HEK293 (cell line): ENCODE measurements around the gene PVRIG.
A peak's percentile ranks its signal among the peaks of the same experiment; 100 is the strongest.

Source experiments
- HOXC10 ChIP-seq: sonication (generic); formaldehyde crosslinking; IDR thresholded peaks from 2 replicates; pipeline ENCODE4 v1.8.1; 2023; ENCODE audit warnings: mild to moderate bottlenecking, missing genetic modification reagents
- KLF10 ChIP-seq: fragments of 450-650 bp; IDR thresholded peaks from 2 replicates; pipeline ENCODE4 v1.5.1; 2018; ENCODE audit warnings: missing biosample characterization, mild to moderate bottlenecking, missing genetic modification characterization
- KLF17 ChIP-seq: fragments of 450-650 bp; formaldehyde crosslinking; IDR thresholded peaks from 2 replicates; pipeline ENCODE4 v1.5.1; 2016; ENCODE audit warnings: missing biosample characterization, missing genetic modification characterization
- MEIS1 ChIP-seq: sonication (generic); formaldehyde crosslinking; IDR thresholded peaks from 2 replicates; pipeline ENCODE4 v1.8.1; 2022; ENCODE audit warnings: missing genetic modification reagents, mild to moderate bottlenecking, borderline replicate concordance
- PBX3 ChIP-seq: sonication (generic); formaldehyde crosslinking; IDR thresholded peaks from 2 replicates; pipeline ENCODE4 v1.8.1; 2022; ENCODE audit warnings: mild to moderate bottlenecking, moderate library complexity, missing genetic modification reagents
- SCRT1 ChIP-seq: fragments of 450-650 bp; formaldehyde crosslinking; IDR thresholded peaks from 2 replicates; pipeline ENCODE4 v1.5.1; 2016; ENCODE audit warnings: missing biosample characterization, missing genetic modification characterization, borderline replicate concordance
- SCRT2 ChIP-seq: fragments of 450-650 bp; formaldehyde crosslinking; IDR thresholded peaks from 2 replicates; pipeline ENCODE4 v1.5.1; 2016; ENCODE audit warnings: missing biosample characterization, missing genetic modification characterization
- SP7 ChIP-seq: fragments of 450-650 bp; formaldehyde crosslinking; IDR thresholded peaks from 2 replicates; pipeline ENCODE4 v1.5.1; 2016; ENCODE audit warnings: missing biosample characterization, missing genetic modification characterization
- WT1 ChIP-seq: fragments of 450-650 bp; formaldehyde crosslinking; IDR thresholded peaks from 2 replicates; pipeline ENCODE4 v1.5.1; 2016; ENCODE audit warnings: missing biosample characterization, missing genetic modification characterization
- ZBTB1 ChIP-seq: fragments of 450-650 bp; formaldehyde crosslinking; IDR thresholded peaks from 2 replicates; pipeline ENCODE4 v1.5.1; 2016; ENCODE audit warnings: missing biosample characterization, missing genetic modification characterization
- ZFP37 ChIP-seq: fragments of 450-650 bp; formaldehyde crosslinking; IDR thresholded peaks from 2 replicates; pipeline ENCODE4 v1.5.1; 2016; ENCODE audit warnings: missing biosample characterization, missing genetic modification characterization
- ZNF10 ChIP-seq: fragments of 450-650 bp; formaldehyde crosslinking; IDR thresholded peaks from 2 replicates; pipeline ENCODE4 v1.5.1; 2017; ENCODE audit warnings: missing biosample characterization, missing genetic modification characterization
- ZNF132 ChIP-seq: fragments of 450-650 bp; formaldehyde crosslinking; IDR thresholded peaks from 2 replicates; pipeline ENCODE4 v1.5.1; 2017; ENCODE audit warnings: missing biosample characterization, missing genetic modification characterization, borderline replicate concordance
- ZNF138 ChIP-seq: fragments of 450-650 bp; formaldehyde crosslinking; IDR thresholded peaks from 2 replicates; pipeline ENCODE4 v1.5.1; 2016; ENCODE audit warnings: missing biosample characterization, missing genetic modification characterization, borderline replicate concordance
- ZNF155 ChIP-seq: fragments of 450-650 bp; formaldehyde crosslinking; IDR thresholded peaks from 2 replicates; pipeline ENCODE4 v1.5.1; 2016; ENCODE audit warnings: missing biosample characterization, missing genetic modification characterization
- ZNF19 ChIP-seq: fragments of 450-650 bp; formaldehyde crosslinking; IDR thresholded peaks from 2 replicates; pipeline ENCODE4; 2016; ENCODE audit warnings: missing biosample characterization, missing genetic modification characterization, low read depth
- ZNF223 ChIP-seq: fragments of 450-650 bp; formaldehyde crosslinking; IDR thresholded peaks from 2 replicates; pipeline ENCODE4 v1.5.1; 2016; ENCODE audit warnings: missing biosample characterization, missing genetic modification characterization
- ZNF266 ChIP-seq: fragments of 450-650 bp; formaldehyde crosslinking; IDR thresholded peaks from 2 replicates; pipeline ENCODE4 v1.5.1; 2016; ENCODE audit warnings: missing biosample characterization, missing genetic modification characterization, low read depth
- ZNF302 ChIP-seq: fragments of 450-650 bp; formaldehyde crosslinking; IDR thresholded peaks from 2 replicates; pipeline ENCODE4 v1.5.1; 2016; ENCODE audit warnings: missing biosample characterization, missing genetic modification characterization, low read depth
- ZNF350 ChIP-seq: fragments of 450-650 bp; formaldehyde crosslinking; IDR thresholded peaks from 2 replicates; pipeline ENCODE4 v1.5.0; 2017; ENCODE audit warnings: missing biosample characterization, mild to moderate bottlenecking, missing genetic modification characterization
- ZNF433 ChIP-seq: fragments of 450-650 bp; formaldehyde crosslinking; IDR thresholded peaks from 2 replicates; pipeline ENCODE4 v1.5.1; 2016; ENCODE audit warnings: missing biosample characterization, missing genetic modification characterization, low read depth
- ZNF48 ChIP-seq: fragments of 450-650 bp; formaldehyde crosslinking; IDR thresholded peaks from 2 replicates; pipeline ENCODE4 v1.5.1; 2016; ENCODE audit warnings: missing biosample characterization, missing genetic modification characterization
- ZNF549 ChIP-seq: fragments of 450-650 bp; IDR thresholded peaks from 2 replicates; pipeline ENCODE4 v1.5.1; 2018; ENCODE audit warnings: missing biosample characterization, missing genetic modification characterization, mild to moderate bottlenecking, inconsistent platforms, moderate library complexity
- ZNF623 ChIP-seq: fragments of 450-650 bp; formaldehyde crosslinking; IDR thresholded peaks from 2 replicates; pipeline ENCODE4 v1.5.1; 2016; ENCODE audit warnings: missing biosample characterization, missing genetic modification characterization
- ZNF626 ChIP-seq: fragments of 450-650 bp; sonication (Bioruptor Pico); formaldehyde crosslinking; IDR thresholded peaks from 2 replicates; pipeline ENCODE4 v1.5.1; 2018; ENCODE audit warnings: missing biosample characterization, missing genetic modification characterization, inconsistent platforms
- ZNF837 ChIP-seq: fragments of 450-650 bp; formaldehyde crosslinking; IDR thresholded peaks from 2 replicates; pipeline ENCODE4 v1.5.1; 2016; ENCODE audit warnings: missing biosample characterization, missing genetic modification characterization
- ZNF843 ChIP-seq: fragments of 450-650 bp; formaldehyde crosslinking; IDR thresholded peaks from 2 replicates; pipeline ENCODE4 v1.5.1; 2016; ENCODE audit warnings: missing biosample characterization, missing genetic modification characterization
- ZSCAN30 ChIP-seq: fragments of 450-650 bp; IDR thresholded peaks from 2 replicates; pipeline ENCODE4 v1.5.1; 2018; ENCODE audit warnings: missing biosample characterization, mild to moderate bottlenecking, missing genetic modification characterization, moderate library complexity
- ZXDB ChIP-seq: fragments of 450-650 bp; formaldehyde crosslinking; IDR thresholded peaks from 2 replicates; pipeline ENCODE4 v1.5.1; 2016; ENCODE audit warnings: missing biosample characterization, missing genetic modification characterization
- TF ChIP-seq, protein P1 (sequence below): fragments of 450-650 bp; IDR thresholded peaks from 2 replicates; pipeline ENCODE4 v1.5.1; 2018; ENCODE audit warnings: missing biosample characterization, mild to moderate bottlenecking, missing genetic modification characterization
- TF ChIP-seq, protein P2 (sequence below): fragments of 450-650 bp; formaldehyde crosslinking; IDR thresholded peaks from 2 replicates; pipeline ENCODE4 v1.5.1; 2016; ENCODE audit warnings: missing biosample characterization, missing genetic modification characterization
- TF ChIP-seq, protein P3 (sequence below): fragments of 450-650 bp; formaldehyde crosslinking; conservative IDR thresholded peaks from 2 replicates; pipeline ENCODE4 v1.5.1; 2016; ENCODE audit warnings: low read depth, missing biosample characterization, missing genetic modification characterization

The PVRIG gene

GRCh38 chr7:100247152-100247757 is 27.5 kb downstream of the PVRIG start (continued):
- TF ChIP-seq KLF10 (tag by site-specific recombination) = peak; percentile 94
- TF ChIP-seq ZNF549 (tag by site-specific recombination) = no peak
- TF ChIP-seq SCRT2 = peak; percentile 89
- TF ChIP-seq, protein P1, sequence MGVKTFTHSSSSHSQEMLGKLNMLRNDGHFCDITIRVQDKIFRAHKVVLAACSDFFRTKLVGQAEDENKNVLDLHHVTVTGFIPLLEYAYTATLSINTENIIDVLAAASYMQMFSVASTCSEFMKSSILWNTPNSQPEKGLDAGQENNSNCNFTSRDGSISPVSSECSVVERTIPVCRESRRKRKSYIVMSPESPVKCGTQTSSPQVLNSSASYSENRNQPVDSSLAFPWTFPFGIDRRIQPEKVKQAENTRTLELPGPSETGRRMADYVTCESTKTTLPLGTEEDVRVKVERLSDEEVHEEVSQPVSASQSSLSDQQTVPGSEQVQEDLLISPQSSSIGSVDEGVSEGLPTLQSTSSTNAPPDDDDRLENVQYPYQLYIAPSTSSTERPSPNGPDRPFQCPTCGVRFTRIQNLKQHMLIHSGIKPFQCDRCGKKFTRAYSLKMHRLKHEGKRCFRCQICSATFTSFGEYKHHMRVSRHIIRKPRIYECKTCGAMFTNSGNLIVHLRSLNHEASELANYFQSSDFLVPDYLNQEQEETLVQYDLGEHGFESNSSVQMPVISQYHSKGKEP (tag by site-specific recombination) = no peak; the same call in 1 of the 2 replicates
- TF ChIP-seq, protein P2, sequence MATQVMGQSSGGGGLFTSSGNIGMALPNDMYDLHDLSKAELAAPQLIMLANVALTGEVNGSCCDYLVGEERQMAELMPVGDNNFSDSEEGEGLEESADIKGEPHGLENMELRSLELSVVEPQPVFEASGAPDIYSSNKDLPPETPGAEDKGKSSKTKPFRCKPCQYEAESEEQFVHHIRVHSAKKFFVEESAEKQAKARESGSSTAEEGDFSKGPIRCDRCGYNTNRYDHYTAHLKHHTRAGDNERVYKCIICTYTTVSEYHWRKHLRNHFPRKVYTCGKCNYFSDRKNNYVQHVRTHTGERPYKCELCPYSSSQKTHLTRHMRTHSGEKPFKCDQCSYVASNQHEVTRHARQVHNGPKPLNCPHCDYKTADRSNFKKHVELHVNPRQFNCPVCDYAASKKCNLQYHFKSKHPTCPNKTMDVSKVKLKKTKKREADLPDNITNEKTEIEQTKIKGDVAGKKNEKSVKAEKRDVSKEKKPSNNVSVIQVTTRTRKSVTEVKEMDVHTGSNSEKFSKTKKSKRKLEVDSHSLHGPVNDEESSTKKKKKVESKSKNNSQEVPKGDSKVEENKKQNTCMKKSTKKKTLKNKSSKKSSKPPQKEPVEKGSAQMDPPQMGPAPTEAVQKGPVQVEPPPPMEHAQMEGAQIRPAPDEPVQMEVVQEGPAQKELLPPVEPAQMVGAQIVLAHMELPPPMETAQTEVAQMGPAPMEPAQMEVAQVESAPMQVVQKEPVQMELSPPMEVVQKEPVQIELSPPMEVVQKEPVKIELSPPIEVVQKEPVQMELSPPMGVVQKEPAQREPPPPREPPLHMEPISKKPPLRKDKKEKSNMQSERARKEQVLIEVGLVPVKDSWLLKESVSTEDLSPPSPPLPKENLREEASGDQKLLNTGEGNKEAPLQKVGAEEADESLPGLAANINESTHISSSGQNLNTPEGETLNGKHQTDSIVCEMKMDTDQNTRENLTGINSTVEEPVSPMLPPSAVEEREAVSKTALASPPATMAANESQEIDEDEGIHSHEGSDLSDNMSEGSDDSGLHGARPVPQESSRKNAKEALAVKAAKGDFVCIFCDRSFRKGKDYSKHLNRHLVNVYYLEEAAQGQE (tag by site-specific recombination) = no peak
- TF ChIP-seq WT1 (tag by site-specific recombination) = peak; percentile 96
- TF ChIP-seq ZSCAN30 (tag by site-specific recombination) = peak; percentile 92
- no peak for TF ChIP-seq ZNF302
- TF ChIP-seq ZNF48 (tag by site-specific recombination) = no peak
- TF ChIP-seq ZBTB1 (tag by site-specific recombination) = no peak
- TF ChIP-seq MEIS1 (CRISPR knock-in tag) = no peak
- peak; percentile 95 for TF ChIP-seq KLF17 (tag by site-specific recombination)
- no peak for TF ChIP-seq ZNF837 (tag by site-specific recombination)
- TF ChIP-seq ZFP37 = no peak
- no peak for TF ChIP-seq ZNF626 (tag by site-specific recombination)
- TF ChIP-seq SP7 = peak; percentile 96
- no peak for TF ChIP-seq ZNF623
- TF ChIP-seq HOXC10 (CRISPR knock-in tag) = no peak
- no peak for TF ChIP-seq ZNF266 (tag by site-specific recombination)
- TF ChIP-seq ZNF10 (tag by site-specific recombination) = peak; percentile 63; the same call in 1 of the 2 replicates
- peak; percentile 86 for TF ChIP-seq ZNF843 (tag by site-specific recombination)
- TF ChIP-seq PBX3 = no peak
- TF ChIP-seq ZNF223 = peak; percentile 94
- TF ChIP-seq ZNF433 (tag by site-specific recombination) = no peak
- TF ChIP-seq ZNF350 (tag by site-specific recombination) = no peak
- TF ChIP-seq, protein P3, sequence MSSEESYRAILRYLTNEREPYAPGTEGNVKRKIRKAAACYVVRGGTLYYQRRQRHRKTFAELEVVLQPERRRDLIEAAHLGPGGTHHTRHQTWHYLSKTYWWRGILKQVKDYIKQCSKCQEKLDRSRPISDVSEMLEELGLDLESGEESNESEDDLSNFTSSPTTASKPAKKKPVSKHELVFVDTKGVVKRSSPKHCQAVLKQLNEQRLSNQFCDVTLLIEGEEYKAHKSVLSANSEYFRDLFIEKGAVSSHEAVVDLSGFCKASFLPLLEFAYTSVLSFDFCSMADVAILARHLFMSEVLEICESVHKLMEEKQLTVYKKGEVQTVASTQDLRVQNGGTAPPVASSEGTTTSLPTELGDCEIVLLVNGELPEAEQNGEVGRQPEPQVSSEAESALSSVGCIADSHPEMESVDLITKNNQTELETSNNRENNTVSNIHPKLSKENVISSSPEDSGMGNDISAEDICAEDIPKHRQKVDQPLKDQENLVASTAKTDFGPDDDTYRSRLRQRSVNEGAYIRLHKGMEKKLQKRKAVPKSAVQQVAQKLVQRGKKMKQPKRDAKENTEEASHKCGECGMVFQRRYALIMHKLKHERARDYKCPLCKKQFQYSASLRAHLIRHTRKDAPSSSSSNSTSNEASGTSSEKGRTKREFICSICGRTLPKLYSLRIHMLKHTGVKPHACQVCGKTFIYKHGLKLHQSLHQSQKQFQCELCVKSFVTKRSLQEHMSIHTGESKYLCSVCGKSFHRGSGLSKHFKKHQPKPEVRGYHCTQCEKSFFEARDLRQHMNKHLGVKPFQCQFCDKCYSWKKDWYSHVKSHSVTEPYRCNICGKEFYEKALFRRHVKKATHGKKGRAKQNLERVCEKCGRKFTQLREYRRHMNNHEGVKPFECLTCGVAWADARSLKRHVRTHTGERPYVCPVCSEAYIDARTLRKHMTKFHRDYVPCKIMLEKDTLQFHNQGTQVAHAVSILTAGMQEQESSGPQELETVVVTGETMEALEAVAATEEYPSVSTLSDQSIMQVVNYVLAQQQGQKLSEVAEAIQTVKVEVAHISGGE (tag by site-specific recombination) = no peak
- no peak for TF ChIP-seq ZNF138 (tag by site-specific recombination)
- peak; percentile 86 for TF ChIP-seq ZXDB (tag by site-specific recombination)
- TF ChIP-seq SCRT1 (tag by site-specific recombination) = peak; percentile 81
- no peak for TF ChIP-seq ZNF132 (tag by site-specific recombination)
- no peak for TF ChIP-seq ZNF19 (tag by site-specific recombination)
- no peak for TF ChIP-seq ZNF155 (tag by site-specific recombination)
